GM23248 (cell line): Measurements from ENCODE around the gene WNK2.

Source experiments
- EZH2 ChIP-seq: fragments of 200-600 bp; sonication (generic); IDR thresholded peaks from 2 replicates; pipeline ENCODE4 v1.6.1; 2018; ENCODE audit warnings: antibody characterized with exemption, mild to moderate bottlenecking; ENCODE audit not compliant: insufficient read depth, poor library complexity, severe bottlenecking
- EZH2phosphoT487 ChIP-seq: fragments of 200-600 bp; sonication (generic); IDR thresholded peaks from 2 replicates; pipeline ENCODE4 v1.6.1; 2018; ENCODE audit warnings: antibody characterized with exemption, moderate library complexity, mild to moderate bottlenecking, low read depth; ENCODE audit not compliant: insufficient read depth

DNA sequence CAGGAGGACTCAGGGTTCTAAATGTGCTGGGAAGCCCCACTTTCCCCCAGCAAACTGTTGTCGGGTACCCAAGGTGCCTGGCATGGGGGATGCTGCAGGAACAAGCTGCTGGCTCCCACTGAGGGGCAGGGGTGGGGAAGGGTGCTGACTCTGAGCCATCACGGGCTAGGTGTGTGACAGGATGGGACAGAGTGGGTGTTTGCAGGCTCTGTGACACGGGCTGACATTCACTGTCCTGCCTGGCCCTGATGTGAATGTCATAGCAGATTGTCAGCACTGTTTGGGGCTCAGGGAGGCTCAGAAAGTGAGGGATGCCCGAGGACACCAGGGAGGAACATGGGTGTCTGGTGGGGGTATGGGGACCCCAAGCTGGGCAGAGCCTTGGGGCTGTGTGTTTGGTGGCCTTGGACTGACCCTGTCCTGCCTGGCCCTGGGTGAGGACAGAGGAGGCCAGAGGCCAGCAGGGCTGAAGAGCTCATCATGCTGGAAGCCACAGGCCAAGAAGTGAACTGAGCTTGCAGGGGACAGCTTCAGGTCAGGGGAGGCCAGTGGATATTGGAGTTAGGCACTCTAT, 20.6 kb downstream of the WNK2 start:
- TF ChIP-seq EZH2 (no peak), EZH2phosphoT487 (no peak)
